C4-2B (cell line): ENCODE measurements around the gene FGFRL1.

ENCODE experiments used
- ZFX ChIP-seq: fragments of 450-650 bp; IDR thresholded peaks from 2 replicates; pipeline ENCODE4 v1.6.1; 2017
- TF ChIP-seq, protein P1 (sequence below): fragments of 450-650 bp; conservative IDR thresholded peaks from 2 replicates; pipeline ENCODE4 v1.5.1; 2017; ENCODE audit warnings: mild to moderate bottlenecking

- TF ChIP-seq, protein P1, sequence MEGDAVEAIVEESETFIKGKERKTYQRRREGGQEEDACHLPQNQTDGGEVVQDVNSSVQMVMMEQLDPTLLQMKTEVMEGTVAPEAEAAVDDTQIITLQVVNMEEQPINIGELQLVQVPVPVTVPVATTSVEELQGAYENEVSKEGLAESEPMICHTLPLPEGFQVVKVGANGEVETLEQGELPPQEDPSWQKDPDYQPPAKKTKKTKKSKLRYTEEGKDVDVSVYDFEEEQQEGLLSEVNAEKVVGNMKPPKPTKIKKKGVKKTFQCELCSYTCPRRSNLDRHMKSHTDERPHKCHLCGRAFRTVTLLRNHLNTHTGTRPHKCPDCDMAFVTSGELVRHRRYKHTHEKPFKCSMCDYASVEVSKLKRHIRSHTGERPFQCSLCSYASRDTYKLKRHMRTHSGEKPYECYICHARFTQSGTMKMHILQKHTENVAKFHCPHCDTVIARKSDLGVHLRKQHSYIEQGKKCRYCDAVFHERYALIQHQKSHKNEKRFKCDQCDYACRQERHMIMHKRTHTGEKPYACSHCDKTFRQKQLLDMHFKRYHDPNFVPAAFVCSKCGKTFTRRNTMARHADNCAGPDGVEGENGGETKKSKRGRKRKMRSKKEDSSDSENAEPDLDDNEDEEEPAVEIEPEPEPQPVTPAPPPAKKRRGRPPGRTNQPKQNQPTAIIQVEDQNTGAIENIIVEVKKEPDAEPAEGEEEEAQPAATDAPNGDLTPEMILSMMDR, result no peak
- no peak for TF ChIP-seq ZFX
Observed at GRCh38 chr4:967113-968104, 44.0 kb upstream of the FGFRL1 start.
